Measurements from ENCODE around the gene INF2.
A peak's percentile ranks its signal among the peaks of the same experiment; 100 is the strongest.

INF2 gene

DNA sequence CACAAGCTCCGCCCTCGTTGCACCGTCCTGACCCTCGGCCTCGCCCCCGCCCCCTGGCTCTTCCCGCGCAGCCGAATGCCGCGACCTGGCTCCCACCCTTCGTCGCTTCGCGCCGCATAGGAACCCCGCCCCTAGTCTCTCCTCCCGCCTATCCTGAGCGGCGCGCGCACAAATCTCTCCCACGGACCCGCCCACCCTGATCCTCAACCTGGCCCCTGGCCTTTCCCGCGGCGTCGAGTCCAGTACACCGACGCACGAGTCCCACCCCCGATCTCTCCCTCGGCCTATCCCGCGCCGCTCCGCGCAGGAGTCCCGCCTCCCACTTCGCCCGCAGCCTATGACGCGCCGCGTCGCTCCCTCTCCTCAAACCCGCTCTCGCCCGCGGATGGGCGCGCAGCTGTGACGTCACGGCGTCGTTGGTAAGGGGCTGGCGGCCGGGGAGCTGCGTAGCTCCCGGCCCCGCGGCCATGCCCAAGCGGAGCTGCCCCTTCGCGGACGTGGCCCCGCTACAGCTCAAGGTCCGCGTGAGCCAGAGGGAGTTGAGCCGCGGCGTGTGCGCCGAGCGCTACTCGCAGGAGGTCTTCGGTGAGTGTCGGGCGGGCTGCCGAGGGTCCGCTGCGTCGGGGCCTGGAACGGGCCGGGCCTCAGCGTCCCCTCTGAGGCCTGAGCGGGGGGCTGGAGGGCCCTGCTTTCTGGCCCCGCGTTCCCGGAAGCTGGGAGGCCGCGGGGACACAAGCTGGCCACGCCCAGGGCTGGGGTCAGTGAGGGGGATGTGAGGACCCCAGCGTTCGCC, 63.5 kb downstream of the INF2 start, which contains the start of gene SIVA1:
SIVA1 (plus strand) TSS at position 413 of the 793 bp plus-strand sequence; CDS start at position 468, 55 bp downstream.
- H3K4me3 ChIP-seq (ENCODE audit: low read length) = peak within 1 kb of the TSS; percentile 83
- DNase-seq (ENCODE audit: low read depth) = peak; percentile 100
- no peak for TF ChIP-seq CTCF (IDR thresholded peaks at IDR 0.05; ENCODE audit: insufficient read depth, low read depth, low read length, missing control alignments)

DNA sequence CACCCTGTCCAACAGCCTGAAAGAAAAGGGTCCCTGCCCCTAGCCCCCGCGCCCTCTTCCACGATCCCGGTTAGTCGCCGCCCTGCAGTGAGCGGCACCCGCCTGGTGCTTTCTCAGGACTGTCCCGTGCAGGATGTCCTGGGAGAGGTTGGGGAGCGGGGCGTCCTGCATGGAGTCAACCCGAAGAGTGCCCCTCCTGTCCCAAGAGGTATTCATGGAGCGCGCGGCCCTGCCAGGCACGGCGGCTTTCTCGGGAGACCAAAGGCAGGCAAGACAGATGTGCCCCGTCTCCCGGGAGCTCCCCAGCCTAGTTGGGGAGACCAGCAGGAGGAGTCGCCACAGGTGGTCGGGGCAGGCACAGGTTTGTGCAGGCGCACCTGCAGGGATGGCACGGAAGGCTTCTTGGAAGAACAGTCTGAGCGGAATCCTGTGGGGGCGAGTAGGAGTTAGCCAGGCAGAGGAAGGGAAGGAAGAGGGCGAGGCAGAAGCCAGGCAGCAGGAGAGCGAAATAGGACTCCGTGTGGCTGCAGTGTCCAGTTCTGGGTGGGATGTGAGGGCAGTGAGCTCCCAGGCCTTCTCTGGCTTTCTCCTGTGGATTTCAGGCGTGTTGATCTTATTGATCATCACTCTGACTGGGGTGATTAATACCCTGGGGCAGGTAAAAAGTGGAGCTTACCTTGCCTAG, 64.3 kb downstream of the INF2 start:
- no peak for TF ChIP-seq CTCF (IDR thresholded peaks at IDR 0.05; ENCODE audit: insufficient read depth, low read depth, low read length, missing control alignments)
- DNase-seq (ENCODE audit: low read depth) = peak; percentile 45
- H3K4me3 ChIP-seq (ENCODE audit: low read length) = peak overlapping the region; percentile 83

- no peak for DNase-seq (ENCODE audit: low read depth)
- peak overlapping the region; percentile 83 for H3K4me3 ChIP-seq (ENCODE audit: low read length)
- TF ChIP-seq CTCF (IDR thresholded peaks at IDR 0.05; ENCODE audit: insufficient read depth, low read depth, low read length, missing control alignments) = no peak
Measured at GRCh38 chr14:104754213-104754851, 64.9 kb downstream of the INF2 start.

DNA sequence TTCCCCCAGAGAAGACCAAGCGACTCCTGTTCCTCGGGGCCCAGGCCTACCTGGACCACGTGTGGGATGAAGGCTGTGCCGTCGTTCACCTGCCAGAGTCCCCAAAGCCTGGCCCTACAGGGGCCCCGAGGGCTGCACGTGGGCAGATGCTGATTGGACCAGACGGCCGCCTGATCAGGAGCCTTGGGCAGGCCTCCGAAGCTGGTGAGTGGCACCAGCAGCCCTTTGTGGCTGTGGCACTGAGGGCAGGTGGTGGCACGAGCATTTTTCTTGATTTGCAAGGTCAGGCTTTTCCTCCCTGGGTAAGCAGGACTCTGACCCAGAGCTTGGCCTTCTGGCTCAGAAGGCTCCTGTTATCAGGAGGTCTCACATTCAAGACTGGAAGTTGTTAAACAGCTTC, 66.2 kb downstream of the INF2 start:
- TF ChIP-seq CTCF (IDR thresholded peaks at IDR 0.05; ENCODE audit: insufficient read depth, low read depth, low read length, missing control alignments) = no peak
- H3K4me3 ChIP-seq (ENCODE audit: low read length) = no peak overlapping the region
- no peak for DNase-seq (ENCODE audit: low read depth)

GRCh38 chr14:104756477-104757237, 67.2 kb downstream of the INF2 start:
- no peak overlapping the region for H3K4me3 ChIP-seq (ENCODE audit: low read length)
- no peak for TF ChIP-seq CTCF (IDR thresholded peaks at IDR 0.05; ENCODE audit: insufficient read depth, low read depth, low read length, missing control alignments)
- DNase-seq (ENCODE audit: low read depth) = no peak

DNA sequence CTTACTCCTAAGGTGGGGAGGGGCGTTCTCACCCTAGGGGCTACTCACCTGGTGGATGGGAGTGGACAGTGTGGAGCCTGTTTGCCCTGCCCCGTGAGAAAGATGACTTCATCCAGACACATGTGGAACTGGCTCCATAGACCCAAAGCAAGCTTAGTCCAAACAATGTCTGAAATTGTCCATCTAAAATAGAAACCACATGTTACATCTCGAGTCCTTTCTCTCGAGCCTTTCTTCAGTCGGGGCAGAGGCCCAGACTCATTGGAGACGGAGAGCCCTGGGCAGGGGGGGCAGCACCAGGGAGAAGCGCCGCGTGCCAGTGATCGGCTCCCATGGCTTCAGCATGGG, 67.8 kb downstream of the INF2 start:
- H3K4me3 ChIP-seq (ENCODE audit: low read length) = no peak overlapping the region
- no peak for DNase-seq (ENCODE audit: low read depth)
- no peak for TF ChIP-seq CTCF (IDR thresholded peaks at IDR 0.05; ENCODE audit: insufficient read depth, low read depth, low read length, missing control alignments)
